ENCODE data around the gene NFIL3. TPM values are rescaled to one million over a fixed set of nuclear protein-coding genes. Genes with fewer than 3 reads are reported as not detected.
A peak's percentile ranks its signal among the peaks of the same experiment; 100 is the strongest.

Gene NFIL3
- total RNA-seq, 2 donors from 2014 or later = 24.6 to 57.8 TPM

DNA sequence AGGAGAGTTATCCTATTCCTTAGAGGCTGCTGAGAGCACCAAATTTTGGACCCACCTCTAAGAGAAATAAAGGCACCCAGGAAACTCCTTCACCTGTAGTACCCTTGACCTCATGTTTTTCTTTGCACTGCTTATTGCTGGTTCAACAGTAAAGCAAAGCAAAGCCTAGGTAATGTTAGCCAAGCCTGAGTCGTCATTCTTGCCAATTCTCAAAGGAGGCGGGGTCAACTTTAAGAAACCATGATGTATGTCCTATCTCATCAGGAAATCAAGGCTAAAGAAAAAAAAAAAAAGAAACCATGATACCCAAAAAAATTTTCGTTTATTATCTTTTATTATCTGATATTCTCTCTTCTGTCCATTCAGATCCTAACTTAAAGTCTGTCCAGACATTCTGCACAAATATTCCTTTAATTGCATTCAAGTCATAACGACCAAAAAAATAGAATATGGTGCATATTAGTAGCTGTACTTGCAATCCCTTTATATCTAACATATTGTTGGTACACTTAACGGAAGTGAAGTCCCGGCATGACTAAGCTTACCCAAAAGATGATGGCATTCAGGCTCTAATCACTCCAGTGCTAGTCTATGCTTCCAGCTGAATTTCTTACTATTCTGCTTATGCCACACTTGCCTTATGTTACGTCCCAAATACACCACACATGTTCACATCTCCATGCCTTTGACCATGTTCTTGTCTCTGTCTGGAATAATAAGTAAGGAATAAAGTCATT is 63.7 kb downstream of the NFIL3 start:
- DNase-seq (ENCODE audit: low spot score) = no peak
- peaks cover 14 to 27% of the 10 kb centered on the region in 2 donors for H3K4me1 ChIP-seq (ENCODE audit: control insufficient read depth in 1 of 2, low read depth in 2 of 2)
- ATAC-seq (ENCODE audit: insufficient number of reproducible peaks, low FRiP score, low read depth) = no peak
- H3K4me3 ChIP-seq = peak overlapping the region; percentile 95
- H3K27ac ChIP-seq = no peak overlapping the region
- H3K36me3 ChIP-seq = no peaks in the 10 kb centered on the region
- H3K27me3 ChIP-seq (replicated peaks; ENCODE audit: insufficient read depth) = no peaks in the 10 kb centered on the region
- H3K9me3 ChIP-seq = no peaks in the 10 kb centered on the region
- TF ChIP-seq, protein P1, sequence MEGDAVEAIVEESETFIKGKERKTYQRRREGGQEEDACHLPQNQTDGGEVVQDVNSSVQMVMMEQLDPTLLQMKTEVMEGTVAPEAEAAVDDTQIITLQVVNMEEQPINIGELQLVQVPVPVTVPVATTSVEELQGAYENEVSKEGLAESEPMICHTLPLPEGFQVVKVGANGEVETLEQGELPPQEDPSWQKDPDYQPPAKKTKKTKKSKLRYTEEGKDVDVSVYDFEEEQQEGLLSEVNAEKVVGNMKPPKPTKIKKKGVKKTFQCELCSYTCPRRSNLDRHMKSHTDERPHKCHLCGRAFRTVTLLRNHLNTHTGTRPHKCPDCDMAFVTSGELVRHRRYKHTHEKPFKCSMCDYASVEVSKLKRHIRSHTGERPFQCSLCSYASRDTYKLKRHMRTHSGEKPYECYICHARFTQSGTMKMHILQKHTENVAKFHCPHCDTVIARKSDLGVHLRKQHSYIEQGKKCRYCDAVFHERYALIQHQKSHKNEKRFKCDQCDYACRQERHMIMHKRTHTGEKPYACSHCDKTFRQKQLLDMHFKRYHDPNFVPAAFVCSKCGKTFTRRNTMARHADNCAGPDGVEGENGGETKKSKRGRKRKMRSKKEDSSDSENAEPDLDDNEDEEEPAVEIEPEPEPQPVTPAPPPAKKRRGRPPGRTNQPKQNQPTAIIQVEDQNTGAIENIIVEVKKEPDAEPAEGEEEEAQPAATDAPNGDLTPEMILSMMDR (IDR thresholded peaks at IDR 0.05) = no peak

DNA sequence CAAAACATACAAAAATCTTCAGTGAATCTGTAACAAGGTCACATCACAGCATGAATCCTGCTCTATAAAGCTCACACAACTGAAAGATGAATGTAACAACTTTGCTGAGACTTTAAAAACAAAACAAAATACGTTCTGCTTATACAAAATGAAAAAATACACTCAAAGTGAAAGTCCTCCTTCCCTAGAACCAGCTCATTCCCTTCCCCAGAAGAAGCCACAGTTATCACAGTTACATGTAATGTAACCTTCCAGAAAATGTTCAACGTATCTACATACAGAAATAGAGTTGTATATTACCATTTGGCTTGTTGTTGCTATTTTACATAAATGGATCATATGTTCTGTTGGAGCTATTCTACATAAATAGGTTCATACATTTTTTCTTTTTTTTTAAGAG is 64.5 kb downstream of the NFIL3 start:
- peaks cover 14 to 27% of the 10 kb centered on the region in 2 donors for H3K4me1 ChIP-seq (ENCODE audit: control insufficient read depth in 1 of 2, low read depth in 2 of 2)
- no peak for DNase-seq (ENCODE audit: low spot score)
- H3K27me3 ChIP-seq (replicated peaks; ENCODE audit: insufficient read depth) = no peaks in the 10 kb centered on the region

More for the DNA sequence above, 64.5 kb downstream of the NFIL3 start:
- Histone ChIP-seq H3K9me3 (no peaks in the 10 kb centered on the region), H3K27ac (no peak overlapping the region), H3K4me3 (no peak overlapping the region), H3K36me3 (no peaks in the 10 kb centered on the region)
- TF ChIP-seq, protein P1 (IDR thresholded peaks at IDR 0.05) = no peak
- ATAC-seq (ENCODE audit: insufficient number of reproducible peaks, low FRiP score, low read depth) = no peak

Other genes starting within 250 kb of the NFIL3 start
- 10 to 100 TPM; 27.4 to 36.1 TPM for gene AUH, start 61.9 kb downstream of the NFIL3 start, total RNA-seq

Data from thoracic aorta (tissue), 2 donors.